MV-4-11 (cell line): Measurements from ENCODE around the gene VWA7.
A peak's percentile ranks its signal among the peaks of the same experiment; 100 is the strongest.

Experiments used
- DNase-seq: peaks from one replicate; lab custom pipeline; 2025; lab: John Stamatoyannopoulos, UW

VWA7 gene

DNA sequence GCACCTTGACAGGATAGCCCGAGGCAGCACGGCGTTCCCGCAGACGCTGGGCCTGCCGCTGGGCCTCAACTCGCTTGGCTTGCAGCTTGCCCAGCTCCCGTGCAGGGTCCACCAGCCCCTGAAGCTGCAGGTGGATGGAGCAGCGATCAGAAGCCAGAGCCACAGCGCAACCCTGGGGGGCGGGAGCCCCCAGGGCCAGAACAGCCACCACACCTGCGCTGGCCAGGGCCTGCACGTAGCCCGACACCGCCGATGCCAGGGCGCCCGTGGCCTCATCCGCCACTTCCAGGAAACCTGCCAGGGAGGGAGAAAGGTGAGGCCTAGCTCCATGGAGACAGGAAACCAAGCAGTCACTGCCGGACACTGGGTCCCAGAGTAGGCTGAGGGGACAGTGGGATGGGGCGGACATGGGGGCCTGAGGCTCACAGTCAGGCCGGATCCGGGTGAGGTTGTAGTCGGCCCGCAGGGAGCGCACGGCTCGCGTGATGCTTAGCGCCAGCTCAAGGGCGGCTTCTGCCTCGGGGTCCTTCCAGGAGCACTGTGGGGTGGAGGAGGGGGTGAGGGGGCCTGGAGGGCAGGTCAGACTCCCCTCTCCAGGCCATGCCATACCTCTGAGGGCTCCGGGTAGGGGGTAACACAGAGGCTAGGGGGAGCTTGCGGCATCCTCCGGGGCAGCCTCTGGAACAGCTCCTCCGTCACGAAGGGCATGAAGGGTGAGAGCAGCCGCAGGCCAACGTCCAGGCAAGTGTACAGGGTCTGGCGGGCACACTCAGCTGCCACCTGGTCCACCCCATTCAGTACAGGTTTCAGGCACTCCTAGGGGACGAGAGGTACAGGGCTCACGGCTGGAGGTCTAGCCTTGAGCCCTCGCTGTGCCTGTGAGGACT lies 2.1 kb upstream of the VWA7 start:
- no peak for DNase-seq

DNA sequence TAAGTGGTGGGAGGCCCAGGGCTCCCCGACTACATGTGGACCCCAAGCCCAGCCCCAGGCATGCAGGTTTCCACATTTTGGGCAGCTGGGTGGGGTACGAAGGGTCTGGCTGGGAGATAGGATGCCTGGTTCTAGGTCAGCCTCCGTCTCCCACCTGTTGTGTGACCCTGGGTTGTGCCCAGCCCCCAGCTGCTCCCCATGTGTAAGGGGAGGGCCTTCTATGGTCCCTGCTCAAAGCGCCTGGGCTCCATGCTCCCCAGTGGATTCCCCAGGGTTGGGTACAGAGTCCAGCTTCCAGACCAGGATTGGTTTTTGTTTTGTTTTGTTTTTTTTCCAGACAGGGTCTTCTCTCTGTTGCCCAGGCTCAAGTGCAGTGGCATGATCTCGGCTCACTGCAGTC lies 1.1 kb upstream of the VWA7 start:
- DNase-seq: no peak

DNA sequence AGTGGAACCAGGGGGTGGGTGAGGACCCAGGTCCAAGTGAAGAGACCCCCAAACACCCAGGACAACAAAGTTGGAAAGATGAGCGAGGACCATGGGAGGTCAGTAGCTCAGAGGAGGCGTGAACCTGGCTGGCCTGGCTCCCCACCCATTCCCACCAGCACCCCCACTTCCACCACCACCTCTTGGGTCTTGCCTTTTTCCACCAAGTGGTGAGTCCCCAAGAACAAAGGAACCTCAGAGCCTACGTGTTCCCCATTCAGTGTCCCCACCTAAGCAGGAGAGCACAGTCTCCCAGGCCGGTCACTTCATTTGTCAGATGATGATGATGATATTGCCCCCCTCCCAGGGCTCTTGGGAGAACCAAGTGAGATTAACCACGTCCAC lies 531 bp upstream of the VWA7 start:
- no peak for DNase-seq

DNA sequence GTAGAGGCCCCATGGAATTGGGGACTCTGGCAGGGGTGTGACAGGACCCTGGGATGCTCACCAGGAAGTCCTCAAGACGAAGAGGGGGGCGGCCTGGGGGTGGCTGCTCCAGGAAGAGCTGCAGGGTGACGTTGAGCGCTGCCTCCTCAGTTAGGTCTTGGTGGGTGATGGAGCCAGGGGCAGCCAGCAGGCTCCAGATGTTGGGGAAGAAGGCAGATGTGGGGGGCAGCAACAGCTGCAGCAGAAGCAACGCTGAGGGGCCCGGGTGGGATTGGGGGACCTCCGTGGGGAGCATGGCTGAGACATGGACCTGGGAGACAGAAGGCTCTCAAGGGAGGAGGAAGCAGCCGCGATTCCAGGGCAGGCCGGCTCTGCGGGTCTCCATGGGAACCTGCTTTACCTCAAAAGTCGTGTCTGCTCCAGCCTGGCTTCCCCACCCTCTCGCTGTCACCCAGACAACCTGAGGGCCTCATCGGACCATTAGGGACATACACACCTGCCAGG lies 591 bp downstream of the VWA7 start:
- DNase-seq: no peak

DNA sequence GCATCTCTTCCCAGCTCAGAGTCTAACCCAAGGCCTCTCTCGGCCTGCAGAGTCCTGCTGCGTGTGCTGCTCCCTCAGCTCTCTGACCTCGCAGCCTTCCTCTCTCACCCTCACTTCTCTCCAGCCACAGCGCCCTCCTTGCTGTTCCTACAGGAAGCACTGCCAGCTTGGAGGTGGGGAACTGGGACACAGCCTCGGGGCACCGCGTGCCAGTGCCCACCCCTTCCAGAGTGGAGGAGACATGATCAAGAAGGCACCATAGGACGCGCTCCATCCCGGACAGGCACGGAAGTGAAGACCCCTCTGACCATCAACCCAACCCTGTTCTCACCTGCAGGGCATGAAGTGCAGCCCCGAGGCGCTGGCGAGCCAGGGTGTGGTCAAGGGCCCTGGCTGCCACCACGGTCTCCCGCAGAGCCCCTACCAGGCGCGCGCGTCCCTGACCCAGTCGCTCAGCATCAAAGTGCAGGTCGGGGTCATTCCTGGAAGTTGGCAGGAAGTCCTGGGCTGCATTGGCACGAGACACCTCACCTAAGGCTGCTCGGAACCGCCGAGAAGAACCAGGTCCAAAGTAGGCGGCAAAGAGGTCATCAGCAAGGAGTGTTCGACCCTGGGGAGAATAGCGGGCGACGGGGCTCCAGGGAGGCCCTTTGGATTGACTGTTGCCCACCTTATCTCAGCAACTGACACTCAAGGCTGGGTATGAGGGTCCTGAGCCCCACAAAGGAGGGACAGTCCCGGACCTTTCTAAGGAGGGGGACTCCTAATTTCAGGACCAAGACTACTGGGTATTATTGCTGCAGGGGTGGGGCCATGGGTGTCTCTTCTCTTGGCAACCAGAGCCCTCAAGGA lies 1.3 kb downstream of the VWA7 start:
- DNase-seq: no peak

DNA sequence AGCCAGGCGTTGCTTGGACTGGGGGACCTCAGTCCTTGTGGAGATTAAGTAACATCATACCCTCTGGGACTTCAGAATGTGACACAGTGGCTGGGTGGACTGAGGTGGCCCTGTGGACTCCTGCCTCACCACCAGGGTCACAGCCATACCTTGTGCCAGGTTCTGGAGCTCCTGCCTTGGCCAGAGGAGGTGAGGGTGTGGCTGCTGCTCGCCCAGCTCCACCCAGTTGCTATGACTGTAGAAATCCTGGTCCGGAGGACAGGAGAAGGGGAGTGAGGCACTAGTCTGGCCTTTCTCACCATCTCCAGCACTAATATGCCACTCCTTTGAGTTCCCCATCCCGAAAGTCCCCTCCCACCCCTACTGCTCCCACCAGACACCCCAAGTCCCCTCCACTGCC lies 1.9 kb downstream of the VWA7 start:
- no peak for DNase-seq

DNA sequence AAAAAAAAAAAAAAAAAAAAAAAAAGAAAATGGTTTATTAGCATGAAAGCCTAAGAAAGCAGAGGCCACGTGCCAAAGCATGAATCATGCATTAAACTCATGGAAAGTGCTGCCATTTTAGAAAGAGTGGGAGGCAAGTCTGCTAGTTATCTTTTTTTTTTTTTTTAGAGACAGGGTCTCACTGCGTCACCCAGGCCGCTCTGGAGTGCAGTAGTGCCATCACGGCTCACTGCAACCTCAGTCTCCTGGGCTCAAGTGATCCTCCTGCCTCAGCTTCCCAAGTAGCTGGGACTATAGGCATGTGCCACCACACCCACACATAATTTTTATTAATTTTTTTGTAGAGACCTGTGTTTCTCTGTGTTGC lies 5.2 kb downstream of the VWA7 start:
- no peak for DNase-seq

DNA sequence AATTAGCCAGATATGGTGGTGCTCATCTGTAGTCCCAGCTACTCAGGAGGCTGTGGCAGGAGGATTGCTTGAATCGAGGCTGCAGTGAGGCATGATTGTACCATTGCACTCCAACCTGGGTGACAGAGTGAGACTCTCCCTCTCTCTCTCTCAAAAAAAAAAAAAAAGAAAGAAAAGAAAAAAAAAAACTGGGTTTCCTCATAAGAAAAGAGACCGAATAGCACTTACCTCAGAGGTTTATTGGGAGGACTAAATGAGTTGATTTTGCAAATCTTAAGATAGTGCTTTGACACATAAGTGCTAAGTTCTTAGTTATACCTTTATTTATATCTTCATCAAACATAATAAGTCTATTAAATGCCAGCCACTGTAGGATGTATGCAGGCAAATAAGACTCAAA lies 6.3 kb downstream of the VWA7 start:
- DNase-seq: no peak

DNA sequence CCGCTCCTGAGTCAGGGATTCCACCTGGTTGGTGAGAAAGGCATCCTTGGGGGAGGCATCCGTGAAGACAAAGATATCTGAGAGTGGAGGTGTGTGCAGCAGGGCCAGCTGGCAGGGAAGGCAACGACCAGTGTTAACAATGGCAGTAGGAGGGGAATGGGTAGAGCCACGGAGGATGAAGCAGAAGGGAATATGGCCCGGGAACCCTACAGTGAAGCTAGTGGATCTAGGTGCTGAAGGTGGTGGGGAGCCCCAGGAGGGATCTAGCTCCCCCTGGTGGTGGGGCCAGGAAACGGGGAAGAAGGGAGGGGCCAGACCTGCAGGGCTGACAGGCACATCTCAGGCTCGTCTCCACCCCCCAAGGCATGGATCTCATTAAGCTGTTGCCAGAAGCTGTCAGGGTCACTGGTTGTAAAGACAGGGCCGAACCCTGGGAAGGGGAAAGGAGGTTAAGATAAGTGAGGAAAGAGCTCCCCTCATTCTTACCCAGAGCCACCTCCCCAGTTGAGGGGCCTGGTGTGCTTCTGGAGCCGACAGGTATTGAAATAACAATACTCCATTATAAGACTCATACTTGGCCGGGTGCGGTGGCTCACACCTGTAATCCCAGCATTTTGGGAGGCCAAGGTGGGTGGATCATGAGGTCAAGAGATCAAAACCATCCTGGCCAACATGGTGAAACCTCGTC lies 7.3 kb downstream of the VWA7 start:
- DNase-seq: peak; percentile 70

DNA sequence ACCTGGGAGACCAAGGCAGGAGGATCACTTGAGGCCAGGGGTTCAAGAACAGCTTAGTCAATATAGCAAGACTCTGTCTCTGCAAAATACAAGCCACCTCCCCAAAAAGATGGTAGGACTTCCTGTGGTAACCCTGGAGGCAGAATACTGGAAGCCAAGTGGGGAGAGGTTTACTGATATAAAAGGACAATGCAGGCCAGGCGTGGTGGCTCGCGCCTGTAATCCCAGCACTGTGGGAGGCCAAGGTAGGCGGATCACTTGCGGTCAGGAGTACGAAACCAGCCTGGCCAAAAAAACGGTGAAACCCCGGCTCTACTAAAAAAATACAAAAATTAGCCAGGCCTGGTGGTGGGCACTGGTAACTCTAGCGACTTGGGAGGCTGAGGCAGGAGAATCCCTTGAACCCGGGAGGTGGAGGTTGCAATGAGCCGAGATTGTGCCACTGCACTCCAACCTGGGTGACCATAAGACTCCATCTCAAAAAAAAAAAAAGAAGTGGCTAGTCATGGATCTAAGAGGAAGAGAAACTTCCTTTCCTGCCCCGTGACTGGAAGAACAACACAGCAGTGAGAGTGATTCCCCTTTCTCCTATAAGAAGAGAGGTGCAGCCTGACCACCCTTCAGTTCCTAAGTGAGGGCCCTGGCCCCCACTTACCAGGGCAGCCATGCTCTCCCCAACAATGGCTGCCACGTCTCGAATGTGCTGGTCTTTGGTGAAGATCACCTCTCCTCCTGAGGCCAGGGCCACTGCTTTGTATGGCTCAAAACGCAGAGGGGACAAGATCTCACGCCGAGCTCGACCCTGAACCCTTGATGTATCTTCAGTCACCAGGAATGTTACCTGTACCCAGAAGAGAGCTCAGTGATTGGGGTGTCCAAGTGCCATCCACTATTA lies 8.5 kb downstream of the VWA7 start:
- DNase-seq: peak; percentile 84

DNA sequence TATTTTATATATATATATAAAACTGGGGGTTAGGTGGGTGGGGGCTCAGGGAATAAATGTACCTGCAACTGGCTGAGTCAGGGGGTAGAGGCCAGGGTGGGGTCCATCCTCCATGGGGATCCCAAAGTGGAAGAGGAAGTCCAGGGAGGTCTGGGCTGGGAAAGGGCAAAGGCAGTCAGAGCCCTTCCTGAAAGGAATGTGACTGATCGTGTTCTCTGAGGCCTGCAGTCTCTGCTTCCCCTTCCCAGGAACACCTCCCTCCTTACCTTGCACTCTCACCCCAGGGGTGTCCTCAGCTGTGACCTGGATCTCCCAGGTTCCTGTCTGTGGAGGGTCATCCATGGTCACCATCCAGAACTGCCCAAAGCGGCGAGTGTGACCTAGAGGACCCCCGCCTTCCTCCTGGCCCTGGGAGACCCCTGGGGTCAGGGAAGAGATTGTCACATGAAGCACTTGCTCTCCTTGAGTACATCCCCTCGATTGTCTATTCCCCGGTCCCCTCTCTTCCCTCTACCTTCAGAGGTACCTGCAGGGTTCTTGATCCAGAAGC lies 10.0 kb downstream of the VWA7 start:
- DNase-seq: no peak

DNA sequence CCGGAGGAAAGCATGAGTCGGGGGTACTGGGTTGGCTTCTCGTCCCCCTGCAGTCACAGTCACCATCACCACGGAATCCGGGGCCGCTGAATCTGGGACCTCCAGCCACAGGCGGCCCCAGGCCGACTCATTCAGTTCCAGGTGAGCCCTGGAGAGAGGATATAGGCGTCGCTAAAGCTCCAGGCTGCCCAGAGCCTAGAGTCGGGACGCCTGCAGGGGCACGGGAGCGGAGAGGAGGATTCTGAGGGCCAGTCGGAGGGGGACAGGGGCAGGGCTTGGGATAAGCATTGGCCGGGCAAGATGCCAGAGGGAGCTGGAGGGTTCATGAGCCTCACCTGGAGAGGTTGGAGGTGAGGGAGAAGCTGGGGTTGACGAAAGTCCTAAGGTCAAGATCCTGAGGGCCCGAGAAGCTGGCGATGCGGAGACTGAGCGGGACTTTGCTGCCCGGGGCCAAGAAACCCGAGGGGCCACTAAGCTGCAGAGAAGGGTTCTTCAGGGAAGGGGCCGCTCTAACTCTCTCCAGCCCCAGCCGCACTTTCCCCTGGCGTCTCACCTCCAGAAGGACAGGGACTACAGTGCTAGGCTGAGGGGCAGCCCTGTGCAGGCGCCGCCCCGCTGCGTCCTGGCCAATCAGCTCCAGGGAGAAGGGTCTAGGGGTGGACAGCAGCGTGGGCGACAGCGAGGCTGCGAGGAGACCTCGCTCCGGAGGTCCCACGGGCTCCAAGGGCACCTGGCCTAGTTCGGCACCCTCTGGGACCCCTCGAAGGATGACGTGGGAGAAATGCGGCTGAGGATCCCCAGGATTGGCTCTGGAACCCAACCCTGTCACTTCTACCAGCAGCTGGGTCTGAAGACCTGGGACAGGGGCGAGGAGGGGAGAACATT lies 11.0 kb downstream of the VWA7 start:
- DNase-seq: no peak

DNA sequence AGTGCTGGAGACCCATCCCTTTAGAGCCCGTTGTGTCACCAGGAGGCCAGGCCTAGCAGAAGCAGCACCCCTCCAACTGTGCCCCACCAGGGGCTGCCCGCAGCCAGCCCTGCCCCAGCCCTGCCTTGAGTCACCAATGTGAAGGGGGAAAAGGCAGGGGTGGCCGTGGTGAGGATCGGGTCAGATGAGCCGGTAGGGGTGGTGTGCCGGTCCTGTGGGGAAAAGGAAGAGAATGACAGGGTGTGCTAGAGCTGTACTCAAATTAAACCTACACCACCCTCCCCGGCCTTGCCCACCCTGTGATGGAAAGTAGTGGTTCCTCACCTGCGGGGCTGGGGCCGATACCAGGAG lies 11.6 kb downstream of the VWA7 start:
- DNase-seq: no peak

DNA sequence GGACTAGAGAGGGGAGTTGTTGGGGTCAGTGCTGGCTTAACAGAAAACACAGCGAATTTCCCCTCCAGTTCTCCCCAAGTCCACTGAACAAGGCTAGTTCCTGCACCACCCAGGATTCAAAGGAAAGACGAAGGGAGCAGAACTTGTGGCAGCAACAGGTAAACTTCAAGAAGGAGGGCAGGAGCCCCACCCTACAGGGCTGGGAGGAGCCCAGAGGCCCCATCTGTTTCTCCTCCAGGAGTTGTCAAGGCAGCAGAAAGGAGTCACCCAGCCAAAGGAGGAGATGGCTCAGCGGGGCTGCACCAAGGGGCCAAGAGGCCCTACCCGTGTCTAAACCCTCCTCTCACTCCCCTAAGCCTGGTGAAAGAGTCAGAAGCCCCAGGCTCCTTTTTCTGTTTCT lies 12.9 kb downstream of the VWA7 start:
- DNase-seq: no peak

DNA sequence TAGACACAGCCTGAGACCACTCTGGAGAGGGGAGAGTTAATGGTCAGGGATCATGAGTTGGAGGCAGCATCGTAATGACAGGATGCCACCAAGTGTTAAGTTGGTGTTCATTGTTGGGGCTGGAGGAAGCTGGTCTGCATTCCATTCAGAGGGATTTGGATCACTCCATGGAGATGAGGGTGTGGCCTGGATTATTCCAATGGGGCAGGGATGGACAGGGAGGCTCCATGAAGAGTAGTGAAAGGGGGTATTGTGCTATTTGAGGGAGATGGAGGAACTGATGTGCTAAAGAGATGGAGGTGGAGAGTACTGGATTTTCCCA lies 13.5 kb downstream of the VWA7 start:
- DNase-seq: no peak

DNA sequence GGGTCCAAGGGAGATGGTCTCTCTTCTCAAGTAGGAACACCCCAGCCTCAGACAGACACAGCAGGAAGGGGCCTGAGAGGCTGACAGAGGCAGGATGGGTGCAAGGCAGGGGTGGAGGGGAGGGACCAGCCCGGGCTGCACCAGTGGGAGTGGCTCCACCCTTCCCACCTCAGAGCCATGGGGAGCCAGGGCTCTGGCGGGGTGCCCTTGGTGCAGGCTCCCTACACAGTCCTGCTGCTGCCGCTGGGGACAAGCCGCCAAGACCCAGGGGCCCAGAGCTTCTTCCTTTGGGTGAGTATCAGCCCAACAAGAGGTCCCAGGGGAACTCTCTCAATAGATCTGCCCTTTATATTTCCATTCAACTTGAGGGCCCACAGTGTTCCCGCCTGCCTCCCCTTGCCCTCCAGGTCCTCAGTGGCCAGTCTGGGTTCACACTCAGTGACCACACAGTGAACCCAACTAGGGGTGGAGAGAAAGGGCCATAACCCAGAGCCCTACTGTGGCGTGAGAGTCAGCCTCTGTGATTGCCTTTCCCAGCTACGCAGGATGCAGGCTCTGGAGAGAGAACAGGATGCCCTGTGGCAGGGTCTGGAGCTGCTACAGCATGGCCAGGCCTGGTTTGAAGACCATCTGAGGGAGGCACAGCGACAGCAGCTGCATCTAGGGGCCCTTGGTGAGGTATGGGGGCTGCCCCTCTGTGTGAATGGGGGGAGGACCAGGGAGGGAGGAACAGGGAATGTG lies 14.1 kb downstream of the VWA7 start:
- no peak for DNase-seq

DNA sequence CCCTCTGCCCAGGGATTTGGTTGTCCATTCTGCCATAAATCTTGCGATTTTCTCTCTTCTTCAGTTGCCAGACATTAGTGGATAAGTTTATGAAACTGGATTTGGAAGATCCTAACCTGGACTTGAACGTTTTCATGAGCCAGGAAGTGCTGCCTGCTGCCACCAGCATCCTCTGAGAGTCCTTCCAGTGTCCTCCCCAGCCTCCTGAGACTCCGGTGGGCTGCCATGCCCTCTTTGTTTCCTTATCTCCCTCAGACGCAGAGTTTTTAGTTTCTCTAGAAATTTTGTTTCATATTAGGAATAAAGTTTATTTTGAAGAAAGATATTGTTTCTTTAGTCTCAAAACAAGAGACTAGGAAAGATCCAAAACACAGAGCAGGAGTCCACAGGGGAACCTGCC lies 14.8 kb downstream of the VWA7 start, which contains the start of gene SAPCD1:
Gene SAPCD1 (plus strand): TSS at position 301 of the 400 bp plus-strand sequence. CDS start 399 bp downstream, outside the sequence.
- no peak for DNase-seq

DNA sequence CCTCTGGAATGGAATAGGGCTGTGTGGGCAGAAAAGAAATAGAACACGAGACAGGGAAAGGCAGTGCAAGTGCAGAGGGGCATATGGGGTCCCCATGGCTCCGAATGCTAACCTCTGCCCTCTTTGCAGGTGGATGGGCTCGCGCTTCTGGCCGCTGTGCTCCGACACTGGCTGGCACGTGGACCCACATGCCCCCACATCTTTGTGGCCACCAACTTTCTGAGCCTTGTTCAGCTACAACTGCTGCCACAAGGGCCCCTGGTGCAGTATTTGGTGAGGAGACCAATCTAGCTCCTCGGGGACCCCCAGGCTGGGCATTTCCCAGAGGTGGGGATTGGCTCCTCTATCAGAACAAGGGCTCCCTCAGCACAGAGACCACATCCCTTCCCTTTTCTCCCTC lies 15.8 kb downstream of the VWA7 start:
- DNase-seq: no peak

DNA sequence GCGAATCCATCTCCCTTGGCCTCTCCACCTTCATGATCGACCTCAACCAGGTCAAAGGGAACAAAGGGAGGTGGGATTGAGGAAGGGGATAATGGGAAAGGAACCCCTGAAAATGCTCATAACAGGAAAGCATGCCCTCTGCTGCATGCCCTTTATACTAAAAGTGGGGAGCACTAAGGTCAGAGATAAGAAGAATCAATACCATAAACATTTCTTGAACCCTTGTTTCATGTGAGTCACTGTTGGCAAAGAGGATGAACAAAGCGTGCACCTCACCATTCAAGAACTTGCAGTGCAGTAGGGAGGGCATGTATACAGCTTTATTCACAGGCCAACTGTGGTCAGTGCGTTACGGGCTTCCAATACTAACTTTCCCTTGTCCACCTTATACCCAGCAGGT lies 16.3 kb downstream of the VWA7 start:
- no peak for DNase-seq

DNA sequence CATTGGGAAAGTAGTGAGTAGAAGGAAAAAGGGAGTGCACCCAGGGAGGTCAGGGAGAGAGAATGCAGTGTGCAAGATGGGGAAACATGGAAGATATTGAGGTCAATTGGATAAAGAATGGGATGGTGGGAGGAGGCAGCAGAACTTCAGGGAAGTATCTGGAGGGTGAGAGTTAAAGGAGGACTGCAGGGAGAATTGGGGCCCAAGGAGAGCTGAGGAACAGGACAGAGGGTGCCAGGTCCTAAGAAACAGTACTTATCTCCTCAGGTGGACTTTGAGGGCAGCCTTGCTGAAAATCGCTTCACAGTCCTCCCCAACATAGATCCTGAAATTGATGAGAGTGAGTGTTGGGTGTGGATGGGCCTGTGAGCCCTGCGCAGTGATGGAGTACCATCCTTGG lies 18.8 kb downstream of the VWA7 start:
- DNase-seq: no peak
